HG02870 (cell line): ENCODE measurements around the gene MICAL3.
"Not testable (repeated sequence)": the region's sequence is repeated elsewhere in the genome, so short reads cannot be mapped to it uniquely, and the experiment has no call there.

ENCODE experiments used
- ATAC-seq: cut with Tn5 transposase; IDR thresholded peaks from one replicate; pipeline ENCODE4 v1.9.1; 2021; ENCODE audit warnings: mild to moderate bottlenecking, moderate library complexity; ENCODE audit not compliant: unreplicated experiment

MICAL3 gene

GRCh38 chr22:18001894-18002315 is 22.5 kb downstream of the MICAL3 start:
- ATAC-seq: not testable (repeated sequence)

- ATAC-seq: peak; percentile 57
Measured at GRCh38 chr22:18001040-18001893, 23.1 kb downstream of the MICAL3 start.

DNA sequence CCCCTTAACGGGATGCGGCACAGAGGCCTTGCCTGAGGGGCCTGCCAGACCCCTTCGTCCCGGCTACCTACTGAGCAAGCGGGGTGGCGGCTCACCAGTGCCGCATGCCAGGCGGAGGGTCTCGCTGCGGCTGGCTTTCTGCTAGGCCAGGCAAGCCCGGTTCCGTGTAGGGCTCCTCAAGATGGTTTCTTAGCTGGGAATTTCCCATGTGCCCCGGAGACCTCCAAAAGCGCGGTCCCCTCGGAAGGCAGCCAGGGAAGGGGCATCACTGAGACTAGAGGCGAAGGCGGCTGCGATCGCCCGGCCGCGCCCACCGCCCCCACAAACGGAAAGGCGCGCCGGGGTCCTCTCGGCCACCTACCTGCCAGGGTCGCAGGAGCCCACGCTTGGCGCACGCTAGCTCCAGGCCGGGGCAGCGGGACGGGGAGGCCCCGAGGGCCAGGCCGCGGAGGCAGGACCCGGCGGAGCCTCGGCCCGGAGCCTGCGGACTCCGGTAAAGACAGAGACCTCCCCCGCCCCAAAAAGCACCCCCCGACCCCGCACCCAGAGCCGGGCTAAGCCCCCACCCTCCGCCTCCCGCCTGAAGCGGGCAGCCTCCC is 23.8 kb downstream of the MICAL3 start:
- no peak for ATAC-seq

- ATAC-seq: no peak
Measured at GRCh38 chr22:17999851-18000250, 24.5 kb downstream of the MICAL3 start.

DNA sequence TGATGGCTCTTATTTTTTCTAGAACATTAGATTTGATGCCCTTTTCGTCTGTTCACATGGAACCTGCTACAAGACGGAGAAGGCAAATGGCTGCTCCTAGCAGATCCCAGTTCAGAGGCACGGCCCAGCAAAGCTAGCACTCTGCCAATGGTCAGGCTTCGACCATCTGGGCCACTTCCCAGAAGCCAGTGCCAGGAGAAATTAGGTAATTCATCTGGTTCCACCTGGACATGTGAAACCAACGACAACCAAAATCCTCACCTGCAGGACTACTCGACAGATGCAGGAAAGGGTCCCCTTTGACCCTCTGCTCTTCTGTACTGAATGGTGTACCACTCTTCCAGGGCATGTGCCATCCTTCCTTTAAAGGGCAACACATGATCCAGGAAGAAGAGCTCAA is 25.4 kb downstream of the MICAL3 start:
- no peak for ATAC-seq

DNA sequence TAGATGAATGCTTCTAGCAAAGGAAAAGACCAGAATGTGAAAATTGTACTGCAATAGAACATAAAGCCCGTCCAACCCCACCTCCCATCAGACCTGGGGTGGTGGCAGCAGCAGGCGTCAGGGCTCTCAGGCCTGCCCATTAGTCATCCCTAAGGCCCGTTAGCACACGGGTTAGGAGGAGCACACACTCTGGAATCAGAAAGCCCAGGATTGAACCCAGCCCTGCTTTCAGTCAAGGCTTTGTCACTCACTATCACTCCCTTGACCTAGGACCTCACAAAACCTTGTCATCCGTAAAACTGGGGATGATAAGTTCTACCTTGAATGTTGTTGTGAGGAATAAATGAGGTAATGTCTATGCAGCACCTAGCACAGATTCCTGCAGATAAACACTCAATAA is 26.9 kb downstream of the MICAL3 start:
- ATAC-seq: no peak

GRCh38 chr22:17995256-17995655 is 29.1 kb downstream of the MICAL3 start:
- not testable (repeated sequence) for ATAC-seq

DNA sequence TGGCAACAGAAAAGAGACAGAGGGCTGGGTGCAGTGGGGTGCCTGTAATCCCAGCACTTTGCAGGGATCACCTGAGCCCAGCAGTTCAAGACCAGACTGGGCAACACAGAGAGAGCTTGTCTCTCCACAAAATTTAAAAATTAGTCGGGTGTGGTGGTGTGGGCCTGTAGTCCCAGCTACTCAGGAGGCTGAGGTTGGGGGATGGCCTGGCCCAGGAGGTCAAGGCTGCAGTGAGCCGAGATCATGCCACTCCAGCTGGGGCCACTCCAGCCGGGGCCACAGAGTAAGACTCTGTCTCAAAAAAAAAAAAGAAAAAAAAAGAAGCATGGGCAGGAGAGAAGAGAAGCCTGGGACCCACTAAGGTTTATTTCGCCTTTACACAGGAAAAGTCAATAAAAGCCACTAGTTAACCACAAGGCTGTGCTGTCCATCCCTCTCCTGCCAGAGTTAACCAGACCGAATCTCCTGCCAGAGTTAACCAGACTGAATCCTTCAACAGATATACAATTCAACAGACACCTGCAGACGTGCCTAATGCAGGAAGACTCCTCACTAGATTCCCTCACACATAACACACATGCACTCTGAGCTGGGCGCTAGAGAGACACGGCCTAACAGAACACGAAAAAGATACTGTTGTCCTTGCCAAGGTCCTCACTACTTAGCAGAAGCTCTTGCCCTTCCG is 29.8 kb downstream of the MICAL3 start:
- no peak for ATAC-seq

DNA sequence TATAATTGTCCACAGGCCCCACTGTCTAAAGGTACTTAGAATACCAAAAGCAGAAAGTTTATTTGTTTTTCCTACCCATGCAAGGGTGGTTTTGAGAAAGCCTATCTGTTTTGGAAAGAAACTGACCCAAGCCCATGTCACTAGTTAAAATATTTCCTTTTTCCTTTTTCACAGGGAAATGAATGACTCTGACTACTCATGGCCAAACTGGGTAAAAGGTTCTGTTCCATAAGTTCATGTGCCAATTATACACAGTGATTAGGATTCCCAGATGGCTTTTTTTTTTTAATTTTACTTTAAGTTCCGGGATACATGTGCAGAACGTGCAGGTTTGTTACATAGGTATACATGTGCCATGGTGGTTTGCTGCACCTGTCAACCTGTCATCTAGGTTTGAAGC is 31.4 kb downstream of the MICAL3 start:
- not testable (repeated sequence) for ATAC-seq

- not testable (repeated sequence) for ATAC-seq
Measured at GRCh38 chr22:17991992-17992391, 32.4 kb downstream of the MICAL3 start.

GRCh38 chr22:17990942-17991341 is 33.4 kb downstream of the MICAL3 start:
- ATAC-seq: no peak

DNA sequence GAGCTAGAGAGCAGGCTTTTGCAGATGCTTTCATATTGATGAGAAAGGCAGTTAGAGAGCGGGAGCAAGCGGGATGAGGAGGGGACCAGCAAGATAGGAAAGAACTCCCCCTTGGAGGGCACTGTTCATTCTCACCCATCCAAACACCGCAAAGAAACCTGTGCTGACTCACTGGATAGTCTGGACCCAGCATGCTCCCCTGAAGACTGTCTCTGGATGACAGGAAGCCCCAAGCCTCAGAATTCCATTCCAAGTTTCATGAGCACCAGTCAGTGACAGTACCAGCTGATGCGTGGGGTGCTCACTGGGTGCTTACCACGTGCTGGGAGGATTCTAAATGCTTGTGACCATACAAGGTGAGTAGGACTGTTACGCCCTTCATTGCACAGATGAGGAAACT is 34.2 kb downstream of the MICAL3 start:
- ATAC-seq: no peak

- ATAC-seq: no peak
Measured at GRCh38 chr22:17988800-17989513, 35.4 kb downstream of the MICAL3 start.

DNA sequence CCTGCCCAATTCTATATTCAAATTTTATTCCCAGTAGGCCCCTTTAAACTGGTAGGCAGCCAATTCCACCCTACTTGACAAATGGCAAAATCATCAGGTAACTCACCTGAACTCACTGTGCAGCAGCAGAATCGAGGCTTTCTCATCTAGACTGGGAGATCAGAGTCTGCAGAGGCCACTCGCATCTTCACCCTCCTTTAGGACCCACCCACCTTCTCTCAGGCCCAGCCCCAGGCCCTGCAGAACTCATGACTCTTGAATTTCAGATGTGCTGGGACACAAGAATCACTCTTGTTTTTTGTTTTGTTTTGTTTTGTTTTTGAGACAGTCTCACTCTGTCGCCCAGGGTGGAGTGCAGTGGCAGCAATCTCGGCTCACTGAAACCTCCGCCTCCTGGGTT is 38.8 kb downstream of the MICAL3 start:
- no peak for ATAC-seq

DNA sequence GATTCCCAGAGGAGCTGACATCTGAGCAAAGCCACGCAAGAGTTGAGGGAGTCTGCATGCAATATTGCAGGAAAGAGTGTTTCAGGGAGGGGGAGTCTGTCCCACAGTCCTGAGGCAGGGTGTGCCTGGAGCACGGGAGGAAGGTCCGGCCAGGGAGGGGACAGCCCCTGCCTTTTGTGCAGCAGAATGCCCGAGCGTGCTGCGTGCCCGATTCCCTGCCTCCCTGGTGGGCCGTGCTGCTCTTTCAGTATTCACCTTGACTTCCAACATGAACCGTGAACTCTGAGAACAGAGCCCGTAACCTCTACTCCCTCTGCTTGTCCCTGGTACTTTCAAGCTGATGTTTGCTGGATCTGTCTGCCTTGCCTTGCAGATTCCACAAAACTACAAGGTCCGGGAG is 39.3 kb downstream of the MICAL3 start:
- ATAC-seq: not testable (repeated sequence)

GRCh38 chr22:17984114-17984513 is 40.2 kb downstream of the MICAL3 start:
- no peak for ATAC-seq

DNA sequence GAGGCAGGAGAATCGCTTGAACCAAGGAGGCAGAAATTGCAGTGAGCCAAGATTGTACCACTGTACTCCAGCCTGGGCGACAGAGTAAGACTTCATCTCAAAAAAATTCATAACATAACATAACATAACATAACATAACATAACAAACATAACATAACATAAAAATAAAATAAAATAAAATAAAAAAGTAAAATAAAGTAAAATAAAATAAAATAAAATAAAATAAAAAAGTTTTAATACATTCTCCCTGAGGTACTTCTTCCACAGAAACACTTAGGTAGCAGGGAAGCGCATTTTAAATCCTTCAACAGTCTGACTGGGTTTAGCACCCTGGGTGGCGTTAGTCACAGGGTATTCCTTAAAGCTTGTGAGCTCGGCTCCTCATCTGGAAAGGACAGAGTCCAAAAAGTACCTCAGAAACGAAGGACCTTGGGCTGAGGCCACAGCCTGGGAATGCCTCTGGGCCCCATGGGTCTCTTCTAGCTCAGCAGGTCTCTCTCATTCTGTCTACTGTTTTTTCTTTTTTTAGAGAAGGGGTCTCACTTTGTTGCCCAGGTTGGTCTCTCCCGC is 41.7 kb downstream of the MICAL3 start:
- ATAC-seq: no peak

- no peak for ATAC-seq
Measured at GRCh38 chr22:17981497-17981896, 42.9 kb downstream of the MICAL3 start.

DNA sequence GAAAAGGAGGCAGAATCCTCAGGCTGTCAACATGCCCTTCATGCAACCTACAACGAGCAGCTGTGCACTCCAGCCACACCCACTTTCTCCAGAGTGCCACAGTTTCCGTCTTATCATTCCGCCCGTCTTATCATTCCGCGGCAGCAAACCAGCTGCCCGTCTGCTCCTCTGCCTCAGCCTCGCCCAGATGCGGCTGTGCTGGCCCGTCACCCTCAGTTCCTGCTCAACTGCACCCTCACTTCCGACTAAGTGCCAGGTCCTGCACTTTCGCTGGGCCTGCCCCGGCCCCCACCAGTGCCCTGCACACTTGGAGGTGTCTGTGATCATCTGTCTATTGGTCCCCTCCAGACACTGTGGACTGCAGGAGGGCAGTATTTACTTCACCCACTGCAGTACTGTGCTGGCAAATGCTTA is 43.7 kb downstream of the MICAL3 start:
- no peak for ATAC-seq

DNA sequence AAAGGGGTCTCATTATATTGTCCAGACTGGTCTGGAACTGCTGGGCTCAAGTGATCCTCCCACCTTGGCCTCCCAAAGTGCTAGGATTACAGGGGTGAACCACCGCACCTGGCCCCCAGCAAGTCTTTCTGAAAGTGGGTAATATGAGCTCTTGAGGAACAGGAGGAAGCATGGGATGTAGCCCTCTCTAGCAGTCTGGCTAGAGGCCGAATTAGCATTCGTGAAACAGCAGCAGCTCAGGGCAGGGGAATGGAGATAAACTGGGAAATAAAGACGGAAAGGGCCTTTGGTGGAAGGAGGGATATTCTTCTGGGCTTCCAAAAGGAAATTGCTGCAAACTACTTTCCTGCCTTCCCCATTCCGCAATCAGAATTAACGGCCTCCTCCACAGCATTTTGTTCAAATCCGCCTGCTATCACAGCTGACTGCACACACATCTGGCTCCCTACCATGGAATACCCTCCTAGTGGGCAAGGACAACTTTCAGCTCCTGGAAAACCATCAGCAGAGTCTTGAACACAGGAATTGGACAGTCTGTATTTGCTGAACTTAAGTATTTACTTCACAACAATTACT is 44.3 kb downstream of the MICAL3 start:
- no peak for ATAC-seq
